Loucy (cell line): ENCODE measurements around the gene CXorf65.

Experiments used
- CTCF ChIP-seq: fragments of 200-600 bp; sonication (generic); conservative IDR thresholded peaks from 2 replicates; pipeline ENCODE4 v1.5.1; 2014; ENCODE audit warnings: mild to moderate bottlenecking, antibody characterized with exemption, low read length
- EZH2phosphoT487 ChIP-seq: fragments of 200-600 bp; IDR thresholded peaks from 2 replicates; pipeline ENCODE4 v1.6.1; 2018; ENCODE audit warnings: antibody characterized with exemption, mild to moderate bottlenecking, moderate library complexity, borderline replicate concordance

- TF ChIP-seq CTCF: no peak
- TF ChIP-seq EZH2phosphoT487: no peak
Measured at GRCh38 chrX:71095981-71096759, 10.4 kb downstream of the CXorf65 start.
